Activated T-cell treated with anti-CD3 and anti-CD28 coated beads, Interleukin-2, amount 50 U/mL, for 72 hours (primary cell): ENCODE results near the gene NEFH. TPM values are rescaled to one million over a fixed set of nuclear protein-coding genes. Genes with fewer than 3 reads are reported as not detected.

Experiments
- ATAC-seq, 2 donors: fragments of 150-1000 bp; cut with Tn5 transposase; replicated peaks in 1 of 2; 2 replicates each; pipeline ENCODE4 v1.10.0; 2021; ENCODE audit warnings: moderate library complexity in 2 of 2, mild to moderate bottlenecking in 1 of 2
- DNase-seq, 2 donors: peaks; one replicate each; pipeline ENCODE4 v3.0.0; 2021 to 2022; ENCODE audit warnings: mixed read lengths in 1 of 2
- H3K27ac Mint-ChIP-seq: one replicate; pipeline ENCODE4 v1.8.0; 2022; ENCODE audit warnings: mild to moderate bottlenecking, moderate library complexity, mixed read lengths
- H3K27me3 Mint-ChIP-seq: one replicate; pipeline ENCODE4 v1.8.0; 2022; ENCODE audit warnings: low read depth, mixed read lengths
- H3K36me3 Mint-ChIP-seq, 2 donors: one replicate each; pipeline ENCODE4 v1.8.0; 2022; ENCODE audit warnings: mixed read lengths in 2 of 2, mild to moderate bottlenecking in 1 of 2; ENCODE audit not compliant: insufficient read depth in 2 of 2
- H3K4me1 Mint-ChIP-seq: one replicate; pipeline ENCODE4 v1.8.0; 2022; ENCODE audit warnings: low read depth, mixed read lengths
- H3K4me3 Mint-ChIP-seq, 2 donors: one replicate each; pipeline ENCODE4 v1.8.0; 2022; ENCODE audit warnings: mild to moderate bottlenecking in 2 of 2, mixed read lengths in 2 of 2, moderate library complexity in 2 of 2
- H3K9me3 Mint-ChIP-seq, 2 donors: one replicate each; pipeline ENCODE4 v1.8.0; 2022; ENCODE audit warnings: mixed read lengths in 2 of 2
- total RNA-seq, 2 donors: library from RNA; stranded (reverse); gene quantifications; one replicate each; pipeline ENCODE4 v1.2.3, GENCODE V29; 2022

Gene NEFH
- total RNA-seq, 2 donors from 2014 or later = 1.6 to 1.7 TPM

GRCh38 chr22:29519996-29520395, 40.0 kb downstream of the NEFH start:
- DNase-seq = no peak
- H3K27me3 Mint-ChIP-seq = no peaks in the 10 kb centered on the region
- peaks cover 5 to 10% of the 10 kb centered on the region in 2 donors for H3K36me3 Mint-ChIP-seq
- H3K27ac Mint-ChIP-seq = no peak overlapping the region
- no peaks in the 10 kb centered on the region for H3K4me1 Mint-ChIP-seq
- no peak for ATAC-seq
- H3K9me3 Mint-ChIP-seq = no peaks in the 10 kb centered on the region
- H3K4me3 Mint-ChIP-seq = no peak overlapping the region

- ATAC-seq (no peak), DNase-seq (no peak)
- Mint-ChIP-seq H3K4me1 (no peaks in the 10 kb centered on the region), H3K4me3 (no peak overlapping the region), H3K27ac (no peak overlapping the region), H3K36me3 (peaks cover 3 to 10% of the 10 kb centered on the region in 2 donors), H3K27me3 (no peaks in the 10 kb centered on the region), H3K9me3 (no peaks in the 10 kb centered on the region)
Observed at GRCh38 chr22:29520851-29521250, 40.8 kb downstream of the NEFH start.

GRCh38 chr22:29521526-29521925, 41.5 kb downstream of the NEFH start:
- Mint-ChIP-seq H3K36me3 (peaks cover 3 to 13% of the 10 kb centered on the region in 2 donors), H3K27me3 (no peaks in the 10 kb centered on the region), H3K4me3 (no peak overlapping the region), H3K27ac (no peak overlapping the region), H3K9me3 (no peaks in the 10 kb centered on the region), H3K4me1 (no peaks in the 10 kb centered on the region)
- no peak for ATAC-seq
- no peak for DNase-seq

- H3K27me3 Mint-ChIP-seq = no peaks in the 10 kb centered on the region
- H3K9me3 Mint-ChIP-seq = no peaks in the 10 kb centered on the region
- H3K4me1 Mint-ChIP-seq = no peaks in the 10 kb centered on the region
- no peak overlapping the region for H3K27ac Mint-ChIP-seq
- no peak for DNase-seq
- no peak for ATAC-seq
- H3K4me3 Mint-ChIP-seq = no peak overlapping the region
- H3K36me3 Mint-ChIP-seq = peaks cover 3 to 13% of the 10 kb centered on the region in 2 donors
Observed at GRCh38 chr22:29523761-29524160, 43.7 kb downstream of the NEFH start.

GRCh38 chr22:29524442-29525191, 44.6 kb downstream of the NEFH start:
- H3K27ac Mint-ChIP-seq = no peak overlapping the region
- H3K4me1 Mint-ChIP-seq = no peaks in the 10 kb centered on the region
- H3K9me3 Mint-ChIP-seq = no peaks in the 10 kb centered on the region
- peak in 1 of 2 donors; percentile 34 for ATAC-seq
- no peak overlapping the region for H3K4me3 Mint-ChIP-seq
- no peaks in the 10 kb centered on the region for H3K27me3 Mint-ChIP-seq
- H3K36me3 Mint-ChIP-seq = peaks cover 4 to 13% of the 10 kb centered on the region in 2 donors
- DNase-seq = peak; percentile 4 to 22

GRCh38 chr22:29528144-29528543, 48.1 kb downstream of the NEFH start:
- Mint-ChIP-seq H3K27me3 (no peaks in the 10 kb centered on the region), H3K4me1 (no peaks in the 10 kb centered on the region), H3K36me3 (peaks cover 3 to 16% of the 10 kb centered on the region in 2 donors), H3K27ac (no peak overlapping the region), H3K4me3 (no peak overlapping the region), H3K9me3 (no peaks in the 10 kb centered on the region)
- DNase-seq = no peak
- ATAC-seq = no peak

GRCh38 chr22:29530716-29531115, 50.7 kb downstream of the NEFH start:
- no peak for DNase-seq
- ATAC-seq = no peak
- Mint-ChIP-seq H3K27me3 (no peaks in the 10 kb centered on the region), H3K4me1 (no peaks in the 10 kb centered on the region), H3K4me3 (no peak overlapping the region), H3K36me3 (peaks cover 8 to 25% of the 10 kb centered on the region in 2 donors), H3K27ac (peak overlapping the region; percentile 39), H3K9me3 (no peaks in the 10 kb centered on the region)

- Mint-ChIP-seq H3K36me3 (peaks cover 8 to 23% of the 10 kb centered on the region in 2 donors), H3K9me3 (no peaks in the 10 kb centered on the region), H3K4me1 (no peaks in the 10 kb centered on the region), H3K4me3 (no peak overlapping the region), H3K27me3 (no peaks in the 10 kb centered on the region), H3K27ac (no peak overlapping the region)
- no peak for ATAC-seq
- no peak for DNase-seq
Observed at GRCh38 chr22:29531419-29531818, 51.4 kb downstream of the NEFH start.

GRCh38 chr22:29536411-29536810, 56.4 kb downstream of the NEFH start:
- no peaks in the 10 kb centered on the region for H3K9me3 Mint-ChIP-seq
- ATAC-seq (no peak), DNase-seq (no peak)
- no peak overlapping the region for H3K4me3 Mint-ChIP-seq
- no peaks in the 10 kb centered on the region for H3K27me3 Mint-ChIP-seq
- no peaks in the 10 kb centered on the region for H3K4me1 Mint-ChIP-seq
- H3K36me3 Mint-ChIP-seq = peaks cover 11 to 31% of the 10 kb centered on the region in 2 donors
- no peak overlapping the region for H3K27ac Mint-ChIP-seq

- no peak overlapping the region for H3K4me3 Mint-ChIP-seq
- H3K4me1 Mint-ChIP-seq = no peaks in the 10 kb centered on the region
- no peak overlapping the region for H3K27ac Mint-ChIP-seq
- ATAC-seq (no peak), DNase-seq (no peak)
- H3K36me3 Mint-ChIP-seq = peaks cover 10 to 36% of the 10 kb centered on the region in 2 donors
- H3K9me3 Mint-ChIP-seq = no peaks in the 10 kb centered on the region
- no peaks in the 10 kb centered on the region for H3K27me3 Mint-ChIP-seq
Observed at GRCh38 chr22:29539105-29539504, 59.1 kb downstream of the NEFH start.

Other genes with a start within 250 kb of the NEFH start
- 10 to 100 TPM; 22.4 to 29.4 TPM for gene RHBDD3, start 212.2 kb upstream of the NEFH start, total RNA-seq
- 100 to 1,000 TPM; 279 to 285 TPM for gene EWSR1, start 211.9 kb upstream of the NEFH start, total RNA-seq
- under 1 TPM; 0.41 to 0.79 TPM for gene GAS2L1, start 173.6 kb upstream of the NEFH start, total RNA-seq
- under 1 TPM in 1 of 2 donors, not detected in 1; 0.84 TPM for gene RASL10A, start 164.5 kb upstream of the NEFH start, total RNA-seq
- gene AP1B1, start 91.6 kb upstream of the NEFH start, total RNA-seq = 10 to 100 TPM; 57.9 to 59.8 TPM
- gene RFPL1, start 41.6 kb upstream of the NEFH start, total RNA-seq = not detected
- 10 to 100 TPM; 55.1 to 73.9 TPM for gene THOC5, start 73.5 kb downstream of the NEFH start, total RNA-seq
- gene NIPSNAP1, start 100.9 kb downstream of the NEFH start, total RNA-seq = 10 to 100 TPM; 69.0 to 87.0 TPM
- 10 to 100 TPM; 33.7 to 35.5 TPM for gene NF2, start 123.4 kb downstream of the NEFH start, total RNA-seq
- gene CABP7, start 239.8 kb downstream of the NEFH start, total RNA-seq = under 1 TPM; 0.09 to 0.14 TPM